BJ (cell line): ENCODE results near the gene PRSS57. TPM values are rescaled to one million over a fixed set of nuclear protein-coding genes. Genes with fewer than 3 reads are reported as not detected.

Source experiments
- CTCF ChIA-PET: fragments of 350-600 bp; formaldehyde crosslinking; extraction: SDS; loops from one replicate; lab custom pipeline; 2021; ENCODE audit warnings: antibody characterized with exemption, inconsistent platforms; lab: Yijun Ruan, JAX
- POLR2A ChIA-PET: fragments of 300-600 bp; sonication (Branson Sonifier 250); formaldehyde crosslinking; extraction: SDS; loops from one replicate; lab custom pipeline; 2021; ENCODE audit warnings: antibody characterized with exemption; lab: Charles Lee
- DNase-seq: peaks from one replicate; pipeline ENCODE4 v3.0.0-alpha.2; 2011; ENCODE audit warnings: low read depth
- H3K27me3 ChIP-seq: 2 replicates; pipeline ENCODE4 v1.6.0; 2011; ENCODE audit warnings: low read length; ENCODE audit not compliant: control insufficient read depth, insufficient read depth
- H3K36me3 ChIP-seq: 2 replicates; pipeline ENCODE4 v1.5.1; 2011; ENCODE audit warnings: low read length; ENCODE audit not compliant: control insufficient read depth, insufficient read depth
- H3K4me3 ChIP-seq: 2 replicates; pipeline ENCODE4 v1.5.1; 2011; ENCODE audit warnings: low read depth, mild to moderate bottlenecking, control low read depth, low read length
- polyA plus RNA-seq: library from polyadenylated mRNA; depleted of rRNA; stranded (reverse); fragments of >200 nt; gene quantifications from 2 replicates; pipeline ENCODE4 v1.2.3, GENCODE V29; 2011; rRNA removed
- TF ChIP-seq, protein P1 (sequence below): IDR thresholded peaks from 2 replicates; pipeline ENCODE4 v1.5.1; 2011; ENCODE audit warnings: low read depth, mild to moderate bottlenecking, control low read depth, inconsistent platforms, low read length, moderate library complexity; ENCODE audit not compliant: insufficient read depth

PRSS57 gene
- polyA plus RNA-seq, 1 experiment, result not detected

- DNase-seq, result no peak
- Histone ChIP-seq H3K36me3 (no peaks in the 10 kb centered on the region), H3K27me3 (no peaks in the 10 kb centered on the region), H3K4me3 (peak within 1 kb of the TSS; percentile 41)
- TF ChIP-seq, protein P1, sequence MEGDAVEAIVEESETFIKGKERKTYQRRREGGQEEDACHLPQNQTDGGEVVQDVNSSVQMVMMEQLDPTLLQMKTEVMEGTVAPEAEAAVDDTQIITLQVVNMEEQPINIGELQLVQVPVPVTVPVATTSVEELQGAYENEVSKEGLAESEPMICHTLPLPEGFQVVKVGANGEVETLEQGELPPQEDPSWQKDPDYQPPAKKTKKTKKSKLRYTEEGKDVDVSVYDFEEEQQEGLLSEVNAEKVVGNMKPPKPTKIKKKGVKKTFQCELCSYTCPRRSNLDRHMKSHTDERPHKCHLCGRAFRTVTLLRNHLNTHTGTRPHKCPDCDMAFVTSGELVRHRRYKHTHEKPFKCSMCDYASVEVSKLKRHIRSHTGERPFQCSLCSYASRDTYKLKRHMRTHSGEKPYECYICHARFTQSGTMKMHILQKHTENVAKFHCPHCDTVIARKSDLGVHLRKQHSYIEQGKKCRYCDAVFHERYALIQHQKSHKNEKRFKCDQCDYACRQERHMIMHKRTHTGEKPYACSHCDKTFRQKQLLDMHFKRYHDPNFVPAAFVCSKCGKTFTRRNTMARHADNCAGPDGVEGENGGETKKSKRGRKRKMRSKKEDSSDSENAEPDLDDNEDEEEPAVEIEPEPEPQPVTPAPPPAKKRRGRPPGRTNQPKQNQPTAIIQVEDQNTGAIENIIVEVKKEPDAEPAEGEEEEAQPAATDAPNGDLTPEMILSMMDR, result no peak
- ChIA-PET POLR2A (no interaction called here), CTCF (no interaction called here)
These were observed 55.7 kb downstream of the PRSS57 start, which contains the start of gene FGF22 for GRCh38 chr19:639253-640160. TSS of gene FGF22 (plus strand) at chr19:639879. CDS start at chr19:639926, 47 bp downstream.

GRCh38 chr19:638906-639252 is 56.4 kb downstream of the PRSS57 start:
- DNase-seq, result no peak
- CTCF ChIA-PET, result no interaction called here
- Histone ChIP-seq H3K4me3 (peak overlapping the region; percentile 41), H3K27me3 (no peaks in the 10 kb centered on the region), H3K36me3 (no peaks in the 10 kb centered on the region)
- TF ChIP-seq, protein P1, result no peak
- POLR2A ChIA-PET, result no interaction called here

Other genes starting within 250 kb of the PRSS57 start
- gene SHC2, start 234.4 kb downstream of the PRSS57 start, polyA plus RNA-seq, result 1.3 and 3.4 TPM in 2 replicates
- 0.10 TPM in 1 of 2 replicates, not detected in the other for gene MADCAM1, start 199.0 kb downstream of the PRSS57 start, polyA plus RNA-seq
- gene TPGS1, start 188.0 kb downstream of the PRSS57 start, polyA plus RNA-seq, result 4.5 and 6.8 TPM in 2 replicates
- gene CDC34, start 163.7 kb downstream of the PRSS57 start, polyA plus RNA-seq, result 49.1 and 75.2 TPM in 2 replicates
- gene GZMM, start 151.4 kb downstream of the PRSS57 start, polyA plus RNA-seq, result not detected in 2 replicates
- gene BSG, start 122.9 kb downstream of the PRSS57 start, polyA plus RNA-seq, result 579 and 1,176 TPM in 2 replicates
- gene HCN2, start 105.6 kb downstream of the PRSS57 start, polyA plus RNA-seq, result 0.83 and 1.5 TPM in 2 replicates
- gene POLRMT, start 61.9 kb downstream of the PRSS57 start, polyA plus RNA-seq, result 21.9 and 38.6 TPM in 2 replicates
- gene FGF22, start 55.6 kb downstream of the PRSS57 start, polyA plus RNA-seq, result 0.05 TPM in 1 of 2 replicates, not detected in the other
- gene RNF126, start 32.2 kb downstream of the PRSS57 start, polyA plus RNA-seq, result 2.7 and 2.9 TPM in 2 replicates
- gene FSTL3, start 19.1 kb downstream of the PRSS57 start, polyA plus RNA-seq, result 62.5 and 83.2 TPM in 2 replicates
- gene PALM, start 13.5 kb upstream of the PRSS57 start, polyA plus RNA-seq, result 1.1 and 1.2 TPM in 2 replicates
- gene MISP, start 55.7 kb upstream of the PRSS57 start, polyA plus RNA-seq, result 0.05 and 0.06 TPM in 2 replicates
- 137 and 328 TPM in 2 replicates for gene PTBP1, start 102.0 kb upstream of the PRSS57 start, polyA plus RNA-seq
- gene PLPPR3, start 126.5 kb upstream of the PRSS57 start, polyA plus RNA-seq, result 0.56 and 1.1 TPM in 2 replicates
- 0.07 TPM in 1 of 2 replicates, not detected in the other for gene AZU1, start 132.4 kb upstream of the PRSS57 start, polyA plus RNA-seq
- gene PRTN3, start 145.5 kb upstream of the PRSS57 start, polyA plus RNA-seq, result not detected in 2 replicates
- gene ELANE, start 156.9 kb upstream of the PRSS57 start, polyA plus RNA-seq, result 0.10 and 0.12 TPM in 2 replicates
- gene CFD, start 164.2 kb upstream of the PRSS57 start, polyA plus RNA-seq, result 0.70 and 0.77 TPM in 2 replicates
- gene MED16, start 197.7 kb upstream of the PRSS57 start, polyA plus RNA-seq, result 21.5 and 39.8 TPM in 2 replicates
- not detected in 2 replicates for gene RNU6-9, start 198.0 kb upstream of the PRSS57 start, polyA plus RNA-seq
- 35.3 and 46.6 TPM in 2 replicates for gene R3HDM4, start 217.8 kb upstream of the PRSS57 start, polyA plus RNA-seq
- gene KISS1R, start 221.9 kb upstream of the PRSS57 start, polyA plus RNA-seq, result not detected in 2 replicates
- gene ARID3A, start 230.6 kb upstream of the PRSS57 start, polyA plus RNA-seq, result 10.7 and 17.4 TPM in 2 replicates